GM19043 (cell line): ENCODE results near the gene ZKSCAN8.
A peak's percentile ranks its signal among the peaks of the same experiment; 100 is the strongest.
"Not testable (repeated sequence)": the region's sequence is repeated elsewhere in the genome, so short reads cannot be mapped to it uniquely, and the experiment has no call there.

ENCODE experiments used
- ATAC-seq: cut with Tn5 transposase; IDR thresholded peaks from one replicate; pipeline ENCODE4 v1.9.1; 2021; ENCODE audit warnings: low read depth; ENCODE audit not compliant: unreplicated experiment

The ZKSCAN8 gene

GRCh38 chr6:28141500-28142329 is at the start of gene ZKSCAN8:
TSS of gene ZKSCAN8 (plus strand) at chr6:28141883. CDS start at chr6:28148408, 6,525 bp downstream.
- peak; percentile 63 for ATAC-seq

- ATAC-seq: not testable (repeated sequence)
Measured at GRCh38 chr6:28102222-28102621, 39.5 kb upstream of the ZKSCAN8 start.

GRCh38 chr6:28102699-28103098 is 39.0 kb upstream of the ZKSCAN8 start:
- ATAC-seq: not testable (repeated sequence)

GRCh38 chr6:28104392-28105244 is 37.1 kb upstream of the ZKSCAN8 start:
- peak; percentile 97 for ATAC-seq

- ATAC-seq: no peak
Measured at GRCh38 chr6:28105245-28105639, 36.4 kb upstream of the ZKSCAN8 start.

GRCh38 chr6:28107506-28107905 is 34.2 kb upstream of the ZKSCAN8 start:
- no peak for ATAC-seq

- ATAC-seq: no peak
Measured at GRCh38 chr6:28111964-28112363, 29.7 kb upstream of the ZKSCAN8 start.

- no peak for ATAC-seq
Measured at GRCh38 chr6:28115799-28116198, 25.9 kb upstream of the ZKSCAN8 start.

GRCh38 chr6:28117386-28118050 is 24.2 kb upstream of the ZKSCAN8 start:
- ATAC-seq: no peak

- ATAC-seq: no peak
Measured at GRCh38 chr6:28118217-28118616, 23.5 kb upstream of the ZKSCAN8 start.

GRCh38 chr6:28121876-28122275 is 19.8 kb upstream of the ZKSCAN8 start:
- ATAC-seq: no peak

GRCh38 chr6:28122283-28122682 is 19.4 kb upstream of the ZKSCAN8 start:
- not testable (repeated sequence) for ATAC-seq

- peak; percentile 98 for ATAC-seq
Measured at GRCh38 chr6:28124350-28124970, 17.2 kb upstream of the ZKSCAN8 start, which contains the start of gene ZSCAN16. TSS of gene ZSCAN16 (plus strand) at chr6:28124609. CDS start at chr6:28125444, 835 bp downstream.

- ATAC-seq: no peak
Measured at GRCh38 chr6:28124971-28125353, 16.7 kb upstream of the ZKSCAN8 start.

GRCh38 chr6:28125401-28125800 is 16.3 kb upstream of the ZKSCAN8 start:
- no peak for ATAC-seq

GRCh38 chr6:28134015-28134414 is 7.7 kb upstream of the ZKSCAN8 start:
- no peak for ATAC-seq

GRCh38 chr6:28134716-28135115 is 7.0 kb upstream of the ZKSCAN8 start:
- ATAC-seq: no peak

- ATAC-seq: no peak
Measured at GRCh38 chr6:28135393-28135792, 6.3 kb upstream of the ZKSCAN8 start.

- ATAC-seq: peak; percentile 46
Measured at GRCh38 chr6:28136585-28137504, 4.8 kb upstream of the ZKSCAN8 start.
